GM19455 (cell line): Measurements from ENCODE around the gene OR10K2.
"Not testable (repeated sequence)": the region's sequence is repeated elsewhere in the genome, so short reads cannot be mapped to it uniquely, and the experiment has no call there.

Experiments used
- ATAC-seq: cut with Tn5 transposase; IDR thresholded peaks from one replicate; pipeline ENCODE4 v1.9.1; 2021; ENCODE audit not compliant: unreplicated experiment

OR10K2 gene, protein sequence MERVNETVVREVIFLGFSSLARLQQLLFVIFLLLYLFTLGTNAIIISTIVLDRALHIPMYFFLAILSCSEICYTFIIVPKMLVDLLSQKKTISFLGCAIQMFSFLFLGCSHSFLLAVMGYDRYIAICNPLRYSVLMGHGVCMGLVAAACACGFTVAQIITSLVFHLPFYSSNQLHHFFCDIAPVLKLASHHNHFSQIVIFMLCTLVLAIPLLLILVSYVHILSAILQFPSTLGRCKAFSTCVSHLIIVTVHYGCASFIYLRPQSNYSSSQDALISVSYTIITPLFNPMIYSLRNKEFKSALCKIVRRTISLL

DNA sequence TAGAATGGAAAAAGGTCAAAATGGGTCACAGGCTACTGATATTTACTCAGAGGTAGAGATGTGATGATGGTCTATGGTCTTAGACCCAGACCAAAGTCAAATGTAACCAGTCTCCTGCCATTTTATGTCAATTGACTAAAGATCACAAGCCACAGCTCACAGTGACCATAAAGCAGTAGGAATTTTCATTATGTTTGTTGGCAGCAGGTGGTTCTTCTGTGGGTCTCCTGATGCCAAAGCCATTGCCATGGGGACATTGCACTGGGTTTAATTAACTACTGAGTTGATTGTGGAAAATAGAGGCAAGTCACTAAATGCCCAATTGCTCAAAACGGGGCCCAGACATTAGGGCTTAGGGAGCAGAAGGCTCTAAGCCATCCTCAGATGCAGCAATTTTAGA lies at the start of gene OR10K2:
OR10K2 (minus strand) TSS at position 101 of the 400 bp plus-strand sequence. CDS start 5,371 bp downstream, outside the sequence.
- no peak for ATAC-seq

DNA sequence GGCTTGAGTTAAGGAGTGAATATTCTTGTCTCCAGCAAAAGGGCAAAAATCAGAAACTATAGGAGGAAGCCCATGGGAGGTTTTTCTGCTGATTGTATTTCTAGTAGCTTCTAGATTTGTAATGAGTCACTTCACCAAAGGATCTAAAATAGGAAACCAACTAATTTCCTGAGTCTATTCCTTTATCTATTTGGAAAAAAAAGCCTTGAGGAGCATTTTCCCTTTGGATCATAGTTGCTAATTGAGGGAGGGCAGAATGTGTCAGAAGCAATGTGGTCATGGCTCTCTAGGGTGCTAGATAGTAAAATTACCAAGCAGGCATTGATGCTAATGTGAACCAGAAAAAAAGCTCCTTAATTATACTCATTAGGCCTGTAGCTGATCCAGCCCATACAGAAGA lies 45.9 kb upstream of the OR10K2 start, which contains the start of gene OR10R2:
OR10R2 (plus strand) TSS at position 301 of the 400 bp plus-strand sequence. CDS start 106 bp downstream, outside the sequence.
- no peak for ATAC-seq

DNA sequence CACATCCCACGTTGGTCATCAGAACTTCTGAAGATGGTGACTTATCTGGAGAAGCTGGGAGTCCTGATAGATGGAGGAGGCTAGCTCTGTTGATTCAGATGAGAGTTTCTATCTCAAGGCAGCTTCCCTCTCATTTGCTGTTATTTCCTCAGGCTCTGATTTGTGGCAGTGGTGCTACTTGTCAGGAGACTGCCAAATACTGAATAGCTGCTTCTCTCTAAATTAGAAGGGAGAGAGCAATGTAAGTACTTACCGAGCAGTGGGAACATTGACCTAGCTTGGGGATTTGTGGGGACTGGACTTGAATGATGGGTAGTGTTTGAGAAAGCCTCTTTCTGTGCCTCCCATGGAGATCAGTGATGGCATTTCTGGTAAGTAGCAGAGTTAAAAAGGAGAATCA lies 35.5 kb upstream of the OR10K2 start, which contains the start of gene OR10K1:
OR10K1 (plus strand) TSS at position 301 of the 400 bp plus-strand sequence. CDS start 3,728 bp downstream, outside the sequence.
- ATAC-seq: no peak

DNA sequence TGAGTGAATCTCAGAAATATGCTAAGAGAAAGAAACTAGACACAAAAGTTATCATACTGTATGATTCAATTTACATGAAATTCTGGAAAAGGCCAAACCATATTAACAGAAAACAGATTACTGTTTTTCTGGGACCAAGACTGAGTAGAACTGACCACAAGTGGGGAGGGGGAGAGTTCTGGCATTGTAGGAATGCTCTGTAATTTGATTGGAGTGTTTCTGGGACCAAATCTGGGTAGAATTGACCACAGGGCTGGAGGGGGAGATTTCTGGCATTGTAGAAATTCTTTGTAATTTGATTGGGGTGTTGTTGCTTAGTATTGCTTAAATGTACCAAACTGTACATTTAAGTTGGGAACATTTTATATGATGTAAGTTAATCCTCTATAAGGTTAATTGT lies 32.2 kb upstream of the OR10K2 start:
- no peak for ATAC-seq

DNA sequence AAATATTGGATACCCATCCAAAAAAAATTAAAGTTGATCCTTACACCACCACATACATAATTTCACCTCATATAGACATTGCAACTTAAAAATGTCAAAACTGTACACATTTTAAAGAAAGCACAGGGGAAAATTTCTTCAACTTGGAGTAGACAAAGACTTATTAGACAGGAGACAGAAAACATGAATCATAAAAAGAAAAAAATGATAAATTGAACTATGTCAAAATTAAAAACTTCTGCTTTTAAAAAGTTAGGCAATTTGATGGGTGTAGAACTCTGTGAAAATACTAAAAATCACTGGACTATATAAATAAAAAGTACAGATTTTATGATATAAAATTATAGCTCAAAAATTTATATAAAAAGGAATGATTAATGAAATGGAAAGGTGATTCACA lies 31.2 kb upstream of the OR10K2 start:
- no peak for ATAC-seq

DNA sequence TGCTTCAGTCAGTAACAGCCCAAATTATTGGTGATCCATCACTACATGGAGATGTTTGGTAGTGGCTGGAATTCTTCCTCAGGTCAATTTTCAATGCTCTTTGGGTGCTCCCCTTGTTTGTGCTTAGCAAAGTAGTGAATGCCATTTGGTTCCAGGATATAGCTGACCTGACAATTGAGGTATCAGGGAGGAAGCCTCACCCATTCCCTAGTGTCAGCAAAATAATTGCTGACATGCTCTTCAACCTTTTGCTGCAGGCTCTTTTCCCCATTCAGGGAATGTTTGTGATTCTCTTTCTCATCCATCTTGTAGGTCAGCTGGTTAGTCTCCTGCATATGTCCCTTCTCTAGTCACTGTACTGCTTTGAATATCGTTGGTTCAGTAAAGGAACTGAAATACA lies 28.5 kb upstream of the OR10K2 start:
- ATAC-seq: no peak

DNA sequence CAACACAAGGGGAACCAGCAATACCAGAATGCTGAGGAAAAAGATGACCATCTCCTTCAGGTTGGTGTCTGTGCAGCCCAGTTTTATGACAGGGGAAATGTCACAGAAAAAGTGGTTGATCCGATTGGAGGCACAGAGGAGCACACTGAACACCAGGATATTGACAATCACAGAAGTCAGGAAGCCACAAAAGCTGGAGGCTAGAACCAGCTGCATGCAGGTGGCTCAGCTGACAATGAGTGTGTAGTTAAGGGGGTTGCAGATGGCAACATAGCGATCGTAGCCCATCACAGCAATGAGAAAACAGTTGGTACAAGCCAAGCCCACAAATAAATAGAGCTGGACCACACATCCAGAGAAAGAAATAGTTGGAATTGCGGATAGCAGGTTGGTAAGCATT lies 19.3 kb upstream of the OR10K2 start:
- ATAC-seq: no peak

DNA sequence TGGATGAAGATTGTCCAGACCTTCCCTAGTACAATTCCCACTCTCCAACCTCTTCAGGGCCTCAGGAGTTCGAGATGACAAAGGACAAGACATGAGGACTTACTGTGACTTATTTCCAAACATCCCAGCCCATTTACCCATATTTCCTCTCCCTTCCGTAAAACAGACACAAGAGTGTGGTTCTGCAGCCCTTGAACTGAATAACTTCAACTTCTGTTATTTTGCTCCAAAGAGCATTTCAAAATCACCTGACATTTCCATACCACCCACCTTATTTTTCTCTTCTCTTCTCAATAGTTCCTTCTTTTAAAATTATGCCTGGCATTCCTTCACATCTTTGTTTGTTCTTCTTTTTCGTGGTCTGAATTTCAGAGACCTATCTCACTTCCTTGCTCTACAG lies 8.7 kb upstream of the OR10K2 start:
- ATAC-seq: no peak

DNA sequence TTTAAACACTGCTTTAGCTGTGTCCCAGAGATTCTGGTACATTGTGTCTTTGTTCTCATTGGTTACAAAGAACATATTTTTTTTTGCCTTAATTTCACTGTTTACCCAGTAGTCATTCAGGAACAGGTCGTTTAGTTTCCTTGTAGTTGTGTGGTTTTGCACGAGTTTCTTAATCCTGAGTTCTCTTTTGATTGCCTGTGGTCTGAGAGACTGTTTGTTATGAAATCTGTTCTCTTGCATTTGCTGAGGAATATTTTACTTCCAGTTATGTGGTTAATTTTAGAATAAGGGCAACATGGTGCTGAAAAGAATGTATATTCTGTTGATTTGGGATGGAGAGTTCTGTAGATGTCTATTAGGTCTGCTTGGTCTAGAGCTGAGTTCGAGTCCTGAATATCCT lies 4.1 kb upstream of the OR10K2 start:
- not testable (repeated sequence) for ATAC-seq

DNA sequence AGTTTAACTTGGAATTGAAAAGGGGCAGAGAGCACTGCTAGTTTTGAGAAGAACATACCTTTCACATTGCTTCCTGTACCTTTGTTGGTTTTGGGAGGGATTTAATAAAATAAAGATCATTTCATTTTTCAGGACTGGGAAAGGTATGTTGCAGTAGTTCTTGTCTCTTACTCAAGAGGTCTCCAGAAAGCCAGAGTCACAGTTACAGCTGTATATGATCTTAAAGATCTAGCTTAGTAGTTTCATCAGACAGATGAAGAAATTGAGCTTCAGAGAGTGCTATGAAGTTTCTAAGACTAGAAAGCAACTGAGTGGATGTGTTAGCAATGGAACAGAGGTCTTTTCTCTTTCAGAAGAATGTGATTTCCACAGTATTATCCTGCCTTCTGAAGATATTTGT lies 1.0 kb downstream of the OR10K2 start:
- ATAC-seq: no peak

DNA sequence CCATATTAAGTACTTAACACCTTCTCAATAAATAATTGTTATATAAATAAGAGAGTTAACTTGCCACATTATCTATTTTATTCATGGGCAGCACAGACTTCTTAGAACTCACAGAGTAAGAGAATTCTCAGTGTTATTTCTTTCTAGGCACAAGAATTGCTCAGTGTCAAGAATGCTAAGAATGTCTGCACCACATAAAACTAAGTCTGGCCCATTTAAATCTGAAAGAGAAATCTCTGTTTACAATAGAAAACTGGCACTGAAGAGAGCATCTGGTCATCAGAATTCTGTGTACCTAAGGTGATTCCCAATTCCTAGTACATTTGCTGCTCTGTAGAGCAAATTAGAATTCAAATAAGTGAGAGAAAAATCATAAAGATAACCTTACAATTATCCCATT lies 3.8 kb downstream of the OR10K2 start:
- no peak for ATAC-seq

DNA sequence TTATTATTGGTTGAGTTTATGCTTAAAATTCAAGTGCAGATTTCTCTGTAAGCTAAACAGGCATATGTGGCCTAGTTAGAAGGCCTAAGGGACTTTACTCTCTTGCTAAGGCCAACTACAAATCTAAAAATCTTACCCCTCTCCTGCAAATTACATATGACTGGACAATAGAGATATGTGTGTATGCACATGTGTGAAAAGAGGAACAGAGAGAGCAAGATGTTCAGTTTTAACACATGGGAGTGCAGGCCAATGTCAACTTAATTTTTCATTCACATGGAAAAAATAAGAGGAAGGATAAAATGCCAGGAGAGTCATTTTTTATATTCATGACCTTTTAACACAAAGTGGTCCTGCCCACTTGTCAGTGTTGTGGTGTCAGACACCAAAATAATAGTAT lies 8.5 kb downstream of the OR10K2 start:
- no peak for ATAC-seq

DNA sequence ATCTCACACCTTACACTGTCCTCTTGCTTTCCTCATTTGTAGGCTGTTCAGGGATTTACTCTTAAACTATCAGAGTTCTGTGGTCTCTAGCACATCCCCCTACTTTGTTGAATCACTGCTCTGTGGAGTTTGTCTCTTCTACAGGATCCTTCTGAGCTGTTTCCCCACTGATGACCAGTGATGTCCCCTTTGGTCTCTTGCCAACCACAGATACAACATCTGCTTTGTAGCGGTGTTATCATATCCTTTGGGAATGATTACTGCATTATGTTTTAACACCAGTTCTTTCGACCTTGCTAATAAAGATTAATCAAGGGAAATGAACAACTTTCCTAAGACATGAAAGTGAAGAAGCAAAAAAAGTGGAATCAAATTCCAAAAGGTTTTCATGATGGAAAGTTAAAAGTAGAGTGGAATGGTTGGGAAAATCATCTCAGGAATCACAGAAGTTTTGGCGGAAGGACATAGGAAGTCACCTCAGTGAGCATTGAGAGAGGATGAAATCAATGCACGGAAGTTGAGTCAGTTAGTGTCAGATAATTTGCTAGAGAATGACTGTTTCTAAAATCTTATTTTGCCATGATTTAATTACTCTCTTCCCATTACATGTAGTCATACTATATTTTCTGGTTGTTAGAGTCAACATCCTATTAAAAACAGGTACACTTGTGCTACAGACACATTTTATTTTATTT lies 11.2 kb downstream of the OR10K2 start:
- no peak for ATAC-seq

DNA sequence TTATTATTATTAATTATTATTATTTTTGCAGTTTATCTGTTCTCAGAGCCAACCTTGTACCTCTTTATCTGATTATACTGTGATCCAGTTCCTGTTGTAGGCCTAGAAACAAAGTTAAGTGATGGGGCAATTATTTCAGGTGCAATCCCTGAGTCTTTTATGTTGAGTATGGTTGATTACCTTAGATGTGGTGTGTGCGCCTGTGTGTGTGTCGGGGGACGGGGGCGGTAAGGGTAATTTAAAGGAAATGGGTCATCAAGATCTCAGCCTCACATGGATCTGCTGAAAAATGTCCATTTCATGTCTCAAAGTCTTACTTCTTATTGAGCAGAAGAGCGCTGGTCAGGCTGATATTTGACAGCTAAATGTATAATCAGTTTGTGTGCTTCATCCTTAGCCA lies 18.9 kb downstream of the OR10K2 start:
- ATAC-seq: no peak

DNA sequence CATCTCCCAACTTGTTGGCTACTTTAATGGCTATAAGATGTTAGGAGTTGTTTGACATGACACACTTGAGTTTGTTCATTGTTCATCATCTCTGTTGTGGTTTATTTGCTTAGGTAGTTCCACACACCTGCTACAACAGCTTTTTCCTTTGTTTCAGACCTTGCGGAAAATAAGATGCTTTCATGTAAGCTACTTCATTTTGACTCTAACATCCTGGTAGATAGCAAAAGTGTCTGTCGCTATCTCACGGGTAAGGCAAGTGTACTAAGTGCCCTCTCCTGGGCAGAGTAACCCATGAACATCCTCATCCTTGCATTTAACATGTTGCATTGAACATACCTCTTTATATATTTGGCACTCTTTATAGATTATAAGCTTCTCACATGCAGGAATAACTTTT lies 25.2 kb downstream of the OR10K2 start:
- no peak for ATAC-seq

DNA sequence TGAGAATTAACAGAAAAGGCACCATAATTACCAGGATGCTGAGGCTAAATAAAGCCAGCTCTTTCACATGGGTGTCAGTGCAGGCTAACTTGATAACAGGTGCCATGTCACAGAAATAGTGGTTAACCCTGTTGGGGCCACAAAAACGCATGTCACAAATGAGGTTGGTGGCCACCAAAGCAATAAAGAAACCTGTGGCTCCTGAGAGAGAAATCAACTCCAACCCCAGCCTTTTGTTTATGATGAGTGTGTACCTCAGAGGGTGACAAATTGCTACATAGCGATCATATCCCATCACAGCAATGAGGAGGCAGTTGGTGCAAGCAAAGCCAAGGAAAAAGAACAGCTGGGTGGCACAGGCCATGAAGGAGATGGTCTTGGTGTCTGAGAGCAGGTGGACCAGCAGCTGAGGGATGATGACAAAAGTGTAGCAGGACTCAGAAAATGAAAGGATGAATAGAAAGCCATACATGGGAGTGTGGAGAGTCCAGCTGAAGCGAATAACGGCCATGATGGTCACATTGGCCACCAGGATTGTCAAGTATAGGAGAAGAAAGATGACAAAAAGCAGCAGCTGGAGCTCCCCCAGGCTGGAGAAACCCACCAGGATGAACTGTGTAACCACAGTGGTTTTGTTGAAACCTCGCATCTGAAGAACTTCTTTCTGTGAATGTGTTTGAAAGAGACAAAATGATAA lies 27.1 kb downstream of the OR10K2 start, which contains the start of gene OR10T2:
OR10T2 (minus strand) TSS at position 649 of the 697 bp plus-strand sequence; CDS start at position 649, 0 bp downstream.
- no peak for ATAC-seq

DNA sequence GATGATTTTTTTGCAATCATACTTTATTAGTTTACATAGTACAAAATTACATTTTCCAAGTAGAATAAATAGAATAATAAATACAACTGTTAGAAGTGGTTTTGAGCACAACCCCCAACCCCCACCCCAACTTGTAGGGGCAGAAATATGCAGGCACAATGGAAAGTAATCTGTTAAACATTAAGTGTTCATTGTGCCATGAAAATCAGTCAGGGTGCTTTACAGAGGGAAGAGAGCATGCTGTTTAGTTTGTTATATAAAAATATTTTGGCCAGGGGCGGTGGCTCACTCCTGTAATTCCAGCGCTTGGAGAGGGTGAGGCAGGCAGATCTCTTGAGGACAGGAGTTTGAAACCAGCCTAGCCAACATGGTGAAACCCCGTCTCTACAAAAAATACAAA lies 29.4 kb downstream of the OR10K2 start:
- ATAC-seq: no peak

DNA sequence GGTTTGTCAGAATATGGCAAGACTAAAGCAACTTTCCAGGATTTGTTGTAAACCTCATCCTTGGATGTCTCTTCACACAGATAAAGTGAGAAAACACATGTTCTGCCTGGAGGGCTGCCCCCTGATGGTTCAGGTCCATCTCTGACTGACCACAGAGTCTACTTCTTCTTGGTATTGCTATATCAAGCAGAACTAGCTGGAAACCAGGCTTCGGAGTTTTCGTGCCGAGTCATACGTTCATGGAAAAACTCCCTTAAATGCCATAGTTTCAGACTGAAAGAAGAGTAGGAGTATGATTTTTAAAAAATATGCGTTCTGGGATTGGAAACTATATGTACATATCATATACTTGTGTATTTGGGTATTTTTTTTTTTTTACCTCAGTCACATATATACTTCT lies 32.6 kb downstream of the OR10K2 start:
- no peak for ATAC-seq

DNA sequence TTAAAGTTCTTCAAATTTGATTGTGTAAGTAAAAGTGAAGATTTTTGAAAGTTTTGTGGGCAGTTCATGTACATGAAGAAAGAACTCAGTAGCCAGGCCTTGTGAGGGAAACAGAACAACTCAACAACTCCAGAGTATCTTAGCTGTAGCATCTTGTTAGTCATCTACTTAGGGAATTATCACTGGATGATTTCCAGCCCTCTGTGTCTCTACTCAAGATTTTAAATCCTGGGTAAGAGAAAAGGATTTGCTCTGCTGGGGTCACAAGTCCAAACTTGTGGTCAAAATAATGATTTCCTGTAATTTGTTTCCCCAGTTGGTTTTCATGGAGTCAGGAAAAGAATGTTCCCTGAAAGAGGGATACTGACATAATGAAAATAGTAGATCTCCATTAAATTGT lies 34.9 kb downstream of the OR10K2 start:
- no peak for ATAC-seq

DNA sequence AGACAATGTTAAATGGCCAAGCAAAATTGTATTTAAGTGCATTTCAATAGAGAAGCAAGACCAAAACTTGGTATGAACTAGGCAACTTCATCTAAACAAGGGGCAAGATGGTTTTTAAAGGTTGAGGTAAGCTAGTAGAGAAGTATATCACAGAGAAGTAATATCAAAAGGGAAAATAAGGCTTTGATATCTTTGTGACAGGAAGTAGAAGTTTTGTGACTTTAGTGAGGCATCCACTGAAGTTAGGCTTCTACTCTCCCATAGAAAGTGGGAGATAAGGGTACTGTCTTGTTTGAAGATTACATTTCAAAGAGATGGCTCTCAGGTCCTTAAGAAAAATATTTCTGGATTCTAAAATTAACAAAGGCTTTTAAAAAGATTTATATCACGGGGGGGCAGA lies 35.7 kb downstream of the OR10K2 start:
- no peak for ATAC-seq

DNA sequence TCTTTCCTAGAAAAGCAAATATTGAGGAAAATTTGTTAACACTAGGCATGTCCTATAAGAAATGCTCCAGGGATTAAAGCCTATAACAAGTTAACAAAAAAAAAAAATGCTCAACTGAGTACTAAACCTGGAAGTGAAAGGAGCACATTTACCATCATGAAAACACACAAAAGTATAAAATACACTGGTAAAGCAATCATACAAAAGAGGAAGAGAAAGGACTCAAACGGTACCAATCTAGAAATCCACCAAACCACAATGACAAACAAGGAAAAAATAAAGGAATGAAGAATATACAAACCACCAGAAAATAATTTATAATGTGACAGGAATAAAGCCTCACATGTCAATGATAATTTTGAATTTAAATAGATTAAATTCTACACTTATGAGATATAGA lies 51.2 kb downstream of the OR10K2 start:
- ATAC-seq: no peak

DNA sequence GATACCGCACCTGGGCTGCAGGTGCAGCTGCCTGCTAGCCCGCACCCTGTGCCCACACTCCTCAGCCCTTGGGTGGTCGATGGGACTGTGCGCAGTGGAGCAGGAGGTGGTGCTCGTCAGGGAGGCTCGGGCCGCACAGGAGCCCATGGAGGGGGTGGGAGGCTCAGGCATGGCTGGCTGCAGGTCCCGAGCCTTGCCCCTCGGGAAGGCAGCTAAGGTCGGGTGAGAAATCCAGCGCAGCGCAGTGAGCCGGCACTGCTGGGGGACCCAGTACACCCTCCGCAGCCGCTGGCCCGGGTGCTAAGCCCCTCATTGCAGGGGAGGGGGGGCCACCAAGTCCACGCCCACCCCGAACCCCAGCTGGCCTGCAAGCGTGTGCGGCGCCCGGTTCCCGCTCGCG lies 51.9 kb downstream of the OR10K2 start:
- ATAC-seq: not testable (repeated sequence)
